Choroid plexus epithelial cell (primary cell): Measurements from ENCODE around the gene PLEKHO2.

Source experiments
- DNase-seq: peaks from one replicate; pipeline ENCODE4 v3.0.0-alpha.2; 2010; ENCODE audit warnings: low read depth
- H3K4me3 ChIP-seq: 2 replicates; pipeline ENCODE4 v1.5.1; 2011; ENCODE audit warnings: low read depth, mild to moderate bottlenecking, control low read depth, low read length, moderate library complexity
- CTCF ChIP-seq: conservative IDR thresholded peaks from 2 replicates; pipeline ENCODE4 v1.5.1; 2011; ENCODE audit warnings: low read depth, mild to moderate bottlenecking, control low read depth, inconsistent platforms, low read length, moderate library complexity

The PLEKHO2 gene

DNA sequence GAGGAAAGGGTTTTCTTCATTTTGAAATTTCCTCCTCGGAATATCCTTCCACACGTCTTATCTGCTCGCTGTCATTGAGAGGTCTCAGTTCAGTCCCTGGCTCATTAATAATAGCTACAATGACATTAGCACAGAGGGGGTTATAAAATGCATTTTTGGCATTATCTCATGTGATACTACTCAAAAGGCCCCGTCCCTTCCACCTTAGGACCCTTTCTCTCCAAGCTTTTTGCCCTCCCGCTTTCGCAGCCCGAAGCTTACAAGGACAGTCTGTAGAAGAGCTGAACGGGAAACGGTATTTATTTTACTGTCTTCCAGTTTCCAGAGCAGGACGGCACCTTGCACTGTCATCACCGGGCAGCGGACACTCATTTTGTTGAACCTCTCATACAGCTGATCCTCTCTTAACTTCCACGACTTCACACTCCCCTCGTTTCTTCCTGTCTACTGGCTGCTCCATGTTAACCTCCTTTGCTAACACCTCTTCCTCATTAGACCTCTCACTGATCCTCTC lies 5.6 kb upstream of the PLEKHO2 start:
- TF ChIP-seq CTCF = no peak
- no peak overlapping the region for H3K4me3 ChIP-seq
- no peak for DNase-seq

DNA sequence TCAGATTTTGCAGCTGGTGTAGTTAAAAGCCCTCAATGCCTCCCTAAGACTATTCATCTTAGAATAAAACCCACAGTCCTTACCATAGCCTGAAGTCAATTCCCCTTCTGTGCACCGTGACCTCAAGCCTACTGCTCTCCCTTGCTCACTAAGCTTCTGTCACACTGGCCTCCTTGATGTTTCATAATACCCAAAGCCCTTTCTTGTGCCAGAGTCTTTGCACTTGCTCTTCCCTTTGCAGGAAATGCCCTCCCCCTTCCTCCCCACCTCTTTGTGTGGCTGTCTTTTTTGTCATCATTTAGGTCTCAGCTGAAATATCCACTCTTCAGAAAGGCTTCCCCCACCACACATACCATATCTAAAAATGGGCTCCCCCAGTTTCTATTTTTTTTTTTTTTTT lies 4.2 kb upstream of the PLEKHO2 start:
- DNase-seq = no peak
- no peak for TF ChIP-seq CTCF
- H3K4me3 ChIP-seq = no peak overlapping the region

- TF ChIP-seq CTCF = no peak
- H3K4me3 ChIP-seq = peak overlapping the region; percentile 77
- no peak for DNase-seq
Observed at GRCh38 chr15:64841060-64841343, 713 bp upstream of the PLEKHO2 start.

GRCh38 chr15:64842096-64842939 lies 603 bp downstream of the PLEKHO2 start:
- no peak for TF ChIP-seq CTCF
- peak overlapping the region; percentile 92 for H3K4me3 ChIP-seq
- peak; percentile 39 for DNase-seq

DNA sequence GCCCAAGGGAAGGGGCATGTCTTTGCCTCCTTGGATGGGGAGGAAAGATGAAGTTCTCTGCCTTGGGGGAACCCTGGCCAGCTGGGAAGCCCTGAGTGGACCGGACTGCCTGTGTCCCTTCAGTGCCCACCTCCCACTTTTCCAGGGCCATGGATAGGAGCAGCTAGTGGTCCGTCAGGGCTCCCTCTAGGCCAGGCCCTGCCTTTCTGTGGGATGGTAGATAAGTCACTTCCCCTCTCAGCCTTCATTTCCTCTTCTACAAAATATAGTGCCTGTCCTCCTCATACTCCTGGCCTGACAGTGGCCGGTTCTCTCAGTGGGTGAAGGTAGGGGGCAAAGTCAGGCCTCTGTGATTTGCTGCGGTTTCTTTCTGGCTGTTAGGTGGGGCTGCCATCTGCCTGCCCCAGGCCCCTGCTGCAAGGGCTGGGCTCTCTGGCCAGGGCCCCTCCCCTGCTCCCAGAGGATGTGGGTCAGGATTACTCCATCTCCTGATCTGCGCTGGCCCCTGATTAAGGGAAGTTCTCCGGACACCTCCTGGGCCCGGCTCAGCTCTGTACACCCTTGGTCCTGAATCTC lies 1.4 kb downstream of the PLEKHO2 start:
- DNase-seq = peak; percentile 68
- TF ChIP-seq CTCF = no peak
- peak overlapping the region; percentile 92 for H3K4me3 ChIP-seq

DNA sequence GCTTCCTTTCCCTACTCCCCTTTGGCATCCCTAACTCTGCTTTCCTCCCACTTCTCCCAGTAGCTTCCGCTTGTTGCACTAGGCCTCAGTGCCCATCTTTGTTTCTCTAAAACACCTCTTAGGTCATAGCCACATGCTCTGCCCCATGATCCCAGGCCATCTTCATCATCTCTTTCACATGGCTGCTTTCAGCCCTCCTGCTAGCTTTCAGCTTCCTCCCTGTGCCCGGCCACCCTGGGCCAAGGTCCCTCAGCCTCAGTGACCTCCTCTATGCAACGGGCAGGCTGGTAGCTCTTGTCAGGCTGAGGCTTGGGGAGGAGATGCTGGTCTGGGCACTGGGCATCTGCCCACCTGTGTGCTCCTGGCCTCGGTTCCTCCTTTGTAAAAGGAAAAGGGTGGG lies 2.3 kb downstream of the PLEKHO2 start:
- DNase-seq = no peak
- peak overlapping the region; percentile 92 for H3K4me3 ChIP-seq

More for the DNA sequence above, 2.3 kb downstream of the PLEKHO2 start:
- no peak for TF ChIP-seq CTCF
